OCI-LY7 (cell line): ENCODE results near the gene RAB11FIP4. TPM values are rescaled to one million over a fixed set of nuclear protein-coding genes. Genes with fewer than 3 reads are reported as not detected.

Source experiments
- BruUV-seq: library from RNA; stranded (reverse); fragments of 400-500 nt; replicated peaks from 2 replicates; lab custom pipeline; 2021; lab: Mats Ljungman, UMichigan
- CTCF ChIA-PET: fragments of 300-600 bp; sonication (Branson Sonifier 250); formaldehyde crosslinking; loops from one replicate; lab custom pipeline; 2022; ENCODE audit warnings: antibody characterized with exemption; ENCODE audit not compliant: unreplicated experiment; lab: Charles Lee
- POLR2A ChIA-PET: fragments of 300-600 bp; sonication (Branson Sonifier 250); formaldehyde crosslinking; loops from one replicate; lab custom pipeline; 2022; ENCODE audit warnings: antibody characterized with exemption; lab: Charles Lee
- DNase-seq: peaks from one replicate; pipeline ENCODE4 v3.0.0-alpha.2; 2015; ENCODE audit warnings: low spot score
- H2AFZ ChIP-seq: fragments of 200-600 bp; sonication (generic), shearing (Covaris generic); 2 replicates; pipeline ENCODE4 v1.6.1; 2014; ENCODE audit warnings: mild to moderate bottlenecking, antibody characterized with exemption, low read length, moderate library complexity
- H3K27ac ChIP-seq: fragments of 200-600 bp; sonication (generic); 2 replicates; pipeline ENCODE4 v1.5.1; 2014; ENCODE audit warnings: mixed run types, low read depth, mild to moderate bottlenecking, moderate library complexity, low read length, inconsistent platforms; ENCODE audit not compliant: poor library complexity, severe bottlenecking
- H3K36me3 ChIP-seq: fragments of 200-600 bp; sonication (generic); 2 replicates; pipeline ENCODE4 v1.6.1; 2014; ENCODE audit warnings: mild to moderate bottlenecking, antibody characterized with exemption, low read length, moderate library complexity, mixed read lengths; ENCODE audit not compliant: insufficient read depth
- H3K4me1 ChIP-seq: fragments of 200-600 bp; sonication (generic); 2 replicates; pipeline ENCODE4 v1.5.1; 2014; ENCODE audit warnings: mild to moderate bottlenecking, low read length; ENCODE audit not compliant: insufficient read depth, poor library complexity, severe bottlenecking
- H3K4me2 ChIP-seq: fragments of 200-600 bp; sonication (generic); 2 replicates; pipeline ENCODE4 v1.6.1; 2014; ENCODE audit warnings: mild to moderate bottlenecking, low read length
- H3K4me3 ChIP-seq: fragments of 200-600 bp; sonication (generic); 2 replicates; pipeline ENCODE4 v1.5.1; 2014; ENCODE audit warnings: mild to moderate bottlenecking, low read depth, low read length; ENCODE audit not compliant: poor library complexity, severe bottlenecking
- H3K79me2 ChIP-seq: fragments of 200-600 bp; sonication (generic); 2 replicates; pipeline ENCODE4 v1.6.1; 2016; ENCODE audit warnings: low read depth, mild to moderate bottlenecking, low read length, moderate library complexity, mixed read lengths; ENCODE audit not compliant: insufficient read depth
- H3K9me2 ChIP-seq: fragments of 200-600 bp; sonication (generic); 2 replicates; pipeline ENCODE4 v1.6.1; 2016; ENCODE audit warnings: mild to moderate bottlenecking, low read length, mixed read lengths; ENCODE audit not compliant: insufficient read depth
- H3K9me3 ChIP-seq: fragments of 200-600 bp; sonication (generic); 2 replicates; pipeline ENCODE4 v1.6.1; 2014; ENCODE audit warnings: mild to moderate bottlenecking, mixed run types, low read length, mixed read lengths
- H4K20me1 ChIP-seq: fragments of 200-600 bp; sonication (generic); 2 replicates; pipeline ENCODE4 v1.6.1; 2014; ENCODE audit warnings: mild to moderate bottlenecking, antibody characterized with exemption, low read length, moderate library complexity, mixed read lengths; ENCODE audit not compliant: insufficient read depth
- EZH2phosphoT487 ChIP-seq: fragments of 200-600 bp; sonication (generic); IDR thresholded peaks from 2 replicates; pipeline ENCODE4 v1.6.1; 2018; ENCODE audit warnings: low read depth, borderline replicate concordance, mild to moderate bottlenecking, mixed run types, antibody characterized with exemption, low read length, moderate library complexity, mixed read lengths
- intact Hi-C: fragments of 100-400 bp; cut with micrococcal nuclease; formaldehyde crosslinking; loops from one replicate; pipeline ENCODE4 v1.10.0; 2022; ENCODE audit not compliant: unreplicated experiment
- total RNA-seq, 2 experiments: library from RNA; depleted of rRNA in 1 of 2; stranded (reverse); fragments of >200 nt in 1 of 2; shearing (Covaris generic) in 1 of 2; gene quantifications; 2 replicates each; pipeline ENCODE4 v1.2.3, GENCODE V29; 2014 to 2022
- TF ChIP-seq, protein P1 (sequence below): fragments of 200-600 bp; sonication (generic); conservative IDR thresholded peaks from 2 replicates; pipeline ENCODE4 v1.5.1; 2014; ENCODE audit warnings: mild to moderate bottlenecking, antibody characterized with exemption, low read length, moderate library complexity, mixed read lengths

Gene RAB11FIP4
- total RNA-seq, 2 experiments from 2014 or later, result 5.8 to 15.0 TPM

DNA sequence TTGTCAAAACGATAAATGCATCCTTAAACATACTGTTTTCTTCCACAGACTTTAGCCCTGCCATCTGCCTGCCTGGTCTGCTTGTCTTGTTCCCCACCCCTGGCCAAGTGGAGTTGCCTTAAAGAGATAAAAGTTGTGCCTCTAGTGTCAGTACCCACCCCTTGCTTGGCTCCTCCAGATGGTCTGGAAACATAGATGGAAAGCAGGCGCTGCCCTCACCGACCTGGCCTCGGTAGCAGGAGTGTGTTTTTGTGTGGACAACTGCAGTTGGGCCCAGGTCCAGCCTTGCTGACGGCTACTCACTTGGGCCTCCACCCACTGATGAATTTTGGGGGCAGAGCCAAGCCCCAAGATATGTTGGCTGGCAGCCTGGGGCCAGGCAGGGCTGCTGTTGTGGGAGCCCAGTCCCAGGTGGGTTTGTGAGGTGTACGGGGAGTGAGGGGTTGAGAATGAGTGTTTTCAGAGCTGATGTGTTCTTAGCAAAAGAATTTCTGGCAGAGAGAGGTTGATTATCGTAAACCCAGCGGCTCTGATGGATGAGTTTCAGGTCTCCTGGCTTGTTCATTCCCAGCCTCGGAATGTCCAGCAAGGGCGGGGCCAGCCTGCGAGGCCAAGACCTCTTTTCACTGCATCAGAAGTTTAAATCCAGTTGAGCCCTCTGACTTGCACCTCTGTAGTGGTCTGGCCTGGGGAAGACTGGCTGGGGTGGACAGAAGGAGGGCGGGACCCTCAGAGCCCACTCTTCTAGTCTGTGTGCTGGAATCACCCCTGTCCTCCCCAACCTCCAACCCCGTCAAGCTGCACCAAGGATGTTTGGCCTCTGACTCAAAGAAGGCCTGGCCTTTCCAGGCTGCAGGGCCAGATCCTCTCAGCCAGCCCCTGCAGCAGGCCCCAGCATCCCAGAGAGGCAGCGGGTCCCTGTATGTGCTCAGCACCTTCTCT lies 179.7 kb downstream of the RAB11FIP4 start:
- no peak for DNase-seq
- Histone ChIP-seq H2AFZ (no peak overlapping the region), H3K4me3 (no peak overlapping the region), H3K9me2 (no peaks in the 10 kb centered on the region), H3K79me2 (no peaks in the 10 kb centered on the region), H3K36me3 (no peaks in the 10 kb centered on the region), H4K20me1 (no peaks in the 10 kb centered on the region), H3K4me2 (no peak overlapping the region), H3K27ac (no peak overlapping the region), H3K9me3 (no peaks in the 10 kb centered on the region), H3K4me1 (no peaks in the 10 kb centered on the region)
- no TSS peak for BruUV-seq
- TF ChIP-seq, protein P1, sequence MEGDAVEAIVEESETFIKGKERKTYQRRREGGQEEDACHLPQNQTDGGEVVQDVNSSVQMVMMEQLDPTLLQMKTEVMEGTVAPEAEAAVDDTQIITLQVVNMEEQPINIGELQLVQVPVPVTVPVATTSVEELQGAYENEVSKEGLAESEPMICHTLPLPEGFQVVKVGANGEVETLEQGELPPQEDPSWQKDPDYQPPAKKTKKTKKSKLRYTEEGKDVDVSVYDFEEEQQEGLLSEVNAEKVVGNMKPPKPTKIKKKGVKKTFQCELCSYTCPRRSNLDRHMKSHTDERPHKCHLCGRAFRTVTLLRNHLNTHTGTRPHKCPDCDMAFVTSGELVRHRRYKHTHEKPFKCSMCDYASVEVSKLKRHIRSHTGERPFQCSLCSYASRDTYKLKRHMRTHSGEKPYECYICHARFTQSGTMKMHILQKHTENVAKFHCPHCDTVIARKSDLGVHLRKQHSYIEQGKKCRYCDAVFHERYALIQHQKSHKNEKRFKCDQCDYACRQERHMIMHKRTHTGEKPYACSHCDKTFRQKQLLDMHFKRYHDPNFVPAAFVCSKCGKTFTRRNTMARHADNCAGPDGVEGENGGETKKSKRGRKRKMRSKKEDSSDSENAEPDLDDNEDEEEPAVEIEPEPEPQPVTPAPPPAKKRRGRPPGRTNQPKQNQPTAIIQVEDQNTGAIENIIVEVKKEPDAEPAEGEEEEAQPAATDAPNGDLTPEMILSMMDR, result no peak
- no peak for TF ChIP-seq EZH2phosphoT487
- ChIA-PET CTCF (no interaction called here), POLR2A (interaction anchor here (0.7 kb wide), 1 partner anchor 981 kb away, joined by 3 read pairs; no protein-coding TSS in a partner anchor)
- intact Hi-C loops, result no loop called here

DNA sequence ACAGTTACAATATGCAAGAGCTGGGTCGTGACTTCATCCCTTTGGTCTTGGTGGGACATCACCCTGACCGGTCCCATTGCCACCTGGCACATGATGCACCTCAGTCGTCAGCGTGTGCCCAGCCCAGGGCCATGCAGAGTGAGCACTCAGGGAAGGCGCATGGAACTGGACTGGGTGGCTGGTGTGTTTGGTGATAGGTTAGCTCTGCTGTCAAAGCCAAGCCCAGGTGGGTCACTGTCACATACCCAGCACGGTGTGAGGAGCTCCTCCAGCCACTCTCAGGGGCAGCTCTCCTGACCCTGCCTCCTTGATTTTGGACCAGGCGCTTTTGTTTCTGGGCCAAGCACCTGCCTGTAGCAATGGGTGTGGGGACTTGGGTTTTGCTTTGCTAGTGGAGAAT lies 180.9 kb downstream of the RAB11FIP4 start:
- intact Hi-C loops, result no loop called here
- Histone ChIP-seq H3K9me2 (no peaks in the 10 kb centered on the region), H3K4me2 (no peak overlapping the region), H3K79me2 (no peaks in the 10 kb centered on the region), H3K9me3 (no peaks in the 10 kb centered on the region), H3K4me3 (no peak overlapping the region), H3K4me1 (no peaks in the 10 kb centered on the region), H2AFZ (no peak overlapping the region), H3K27ac (no peak overlapping the region), H3K36me3 (no peaks in the 10 kb centered on the region), H4K20me1 (no peaks in the 10 kb centered on the region)
- TF ChIP-seq EZH2phosphoT487, result no peak
- TF ChIP-seq, protein P1, result no peak
- ChIA-PET POLR2A (no interaction called here), CTCF (no interaction called here)
- DNase-seq, result no peak
- no TSS peak for BruUV-seq

GRCh38 chr17:31573047-31573446 lies 181.6 kb downstream of the RAB11FIP4 start:
- Histone ChIP-seq H3K36me3 (no peaks in the 10 kb centered on the region), H3K27ac (no peak overlapping the region), H3K9me3 (no peaks in the 10 kb centered on the region), H2AFZ (no peak overlapping the region), H3K4me3 (no peak overlapping the region), H3K9me2 (no peaks in the 10 kb centered on the region), H4K20me1 (no peaks in the 10 kb centered on the region), H3K4me2 (no peak overlapping the region), H3K4me1 (no peaks in the 10 kb centered on the region), H3K79me2 (no peaks in the 10 kb centered on the region)
- BruUV-seq, result no TSS peak
- no peak for DNase-seq
- no peak for TF ChIP-seq EZH2phosphoT487
- TF ChIP-seq, protein P1, result no peak
- ChIA-PET POLR2A (no interaction called here), CTCF (no interaction called here)
- intact Hi-C loops, result no loop called here
